NCI-H510A (cell line): ENCODE results near the gene IL23R.

Experiments used
- DNase-seq: peaks from one replicate; lab custom pipeline; 2025; lab: John Stamatoyannopoulos, UW

IL23R gene

DNA sequence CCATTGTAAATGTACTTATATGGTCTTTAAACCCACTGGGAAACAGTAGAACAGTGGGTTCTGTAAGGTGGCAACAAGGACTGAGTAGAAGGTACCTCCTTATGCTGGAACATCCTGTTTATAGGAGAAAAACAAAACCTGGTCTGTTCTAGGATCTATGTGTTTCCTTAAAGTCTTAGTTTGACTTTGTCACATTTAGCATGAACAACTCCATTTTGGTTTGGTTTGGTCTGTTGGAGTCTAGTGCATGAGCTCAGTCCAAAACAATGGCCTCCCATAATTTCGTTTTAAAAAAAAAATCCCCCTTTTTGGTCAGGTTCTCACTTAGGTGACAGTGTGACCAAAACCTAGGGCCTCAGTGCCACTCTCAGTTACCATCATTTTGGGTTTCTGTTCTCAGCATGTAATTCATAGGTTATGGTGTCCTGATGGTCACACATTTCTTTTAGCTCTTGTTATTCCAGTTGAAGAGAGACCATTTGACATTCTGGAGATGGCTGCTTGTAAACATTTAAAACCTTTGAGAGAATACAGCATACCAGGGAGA, 75.0 kb downstream of the IL23R start:
- DNase-seq = no peak

DNA sequence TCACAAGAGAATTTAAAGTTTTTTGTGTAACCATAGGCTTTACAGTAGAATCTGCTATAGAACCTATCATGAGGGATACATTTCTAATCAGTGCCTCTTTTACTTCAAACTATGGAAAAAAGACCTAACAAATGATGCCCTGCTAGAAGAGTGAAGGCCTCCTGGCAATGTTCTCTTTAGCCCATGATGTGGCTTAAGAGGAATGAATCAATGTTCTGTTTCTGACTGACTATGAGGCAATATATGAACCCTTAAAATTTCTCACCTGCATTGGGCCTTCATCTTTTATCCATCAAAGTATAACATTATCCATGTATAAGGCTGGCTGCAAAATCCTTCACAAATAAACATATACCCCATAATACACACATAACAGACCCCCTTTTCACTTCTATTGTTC, 75.8 kb downstream of the IL23R start:
- DNase-seq = no peak

GRCh38 chr1:67250051-67250653, 83.9 kb downstream of the IL23R start:
- no peak for DNase-seq

GRCh38 chr1:67256291-67257172, 90.3 kb downstream of the IL23R start:
- no peak for DNase-seq

DNA sequence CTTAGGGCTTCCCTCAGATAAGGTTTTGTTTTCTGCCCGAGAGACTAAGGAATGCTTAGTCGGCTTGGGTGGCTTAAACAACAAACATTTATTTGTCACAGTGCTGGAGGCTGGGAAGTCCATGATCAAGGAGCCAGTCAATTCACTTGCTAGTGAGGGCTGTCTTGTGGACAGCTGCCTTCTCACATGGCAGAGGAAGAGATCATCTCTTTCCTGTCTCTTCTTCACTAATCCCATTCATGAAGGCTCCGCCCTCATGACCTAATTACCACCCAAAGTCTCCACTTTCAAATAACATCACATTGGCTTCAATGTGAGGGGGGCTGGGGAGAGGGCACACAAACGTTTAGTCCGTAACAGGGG, 90.9 kb downstream of the IL23R start:
- no peak for DNase-seq

- DNase-seq = no peak
These were observed 95.4 kb downstream of the IL23R start for GRCh38 chr1:67261680-67262079.

DNA sequence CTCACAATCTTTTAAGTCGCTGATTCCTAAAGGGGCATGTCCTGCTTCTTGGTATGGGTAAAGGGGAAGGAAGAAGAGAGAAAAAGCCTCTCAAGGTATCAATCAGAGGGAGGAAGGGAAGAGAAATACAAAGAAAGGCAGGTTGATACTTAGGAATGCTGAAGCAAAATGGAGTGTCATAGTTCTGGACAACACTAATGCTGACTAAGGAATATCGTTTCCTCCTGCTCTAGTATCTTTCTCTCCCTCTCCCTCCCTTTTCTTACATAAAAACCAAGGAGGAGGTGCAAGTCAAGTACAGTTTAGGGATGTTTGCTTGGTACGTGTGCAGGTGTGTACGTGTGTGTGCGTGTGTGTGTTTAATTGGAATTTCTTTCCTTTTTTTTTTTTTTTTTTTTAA, 96.5 kb downstream of the IL23R start:
- no peak for DNase-seq

GRCh38 chr1:67264152-67264551, 97.9 kb downstream of the IL23R start:
- DNase-seq = no peak

GRCh38 chr1:67264899-67265298, 98.6 kb downstream of the IL23R start:
- no peak for DNase-seq

DNA sequence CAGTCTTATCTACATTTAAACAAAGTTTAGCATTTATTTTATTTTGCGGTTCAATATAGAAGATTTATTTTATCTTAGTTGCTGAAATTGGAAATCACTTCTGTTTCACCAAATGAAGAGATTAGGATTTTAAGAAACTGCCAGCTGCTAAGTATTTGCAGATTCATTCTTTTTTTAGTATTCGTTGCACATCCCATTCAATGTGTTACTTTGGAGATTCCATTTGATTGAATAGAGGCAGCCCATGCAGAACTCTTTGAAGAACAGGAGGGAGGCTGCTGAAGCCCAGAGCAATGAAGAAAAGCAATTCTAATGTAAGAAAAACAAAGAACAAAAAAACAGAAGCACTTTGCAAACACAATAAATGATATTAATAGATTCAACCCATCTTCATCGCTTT, 102.8 kb downstream of the IL23R start:
- DNase-seq = no peak

- no peak for DNase-seq
These were observed 104.3 kb downstream of the IL23R start for GRCh38 chr1:67270541-67270940.

DNA sequence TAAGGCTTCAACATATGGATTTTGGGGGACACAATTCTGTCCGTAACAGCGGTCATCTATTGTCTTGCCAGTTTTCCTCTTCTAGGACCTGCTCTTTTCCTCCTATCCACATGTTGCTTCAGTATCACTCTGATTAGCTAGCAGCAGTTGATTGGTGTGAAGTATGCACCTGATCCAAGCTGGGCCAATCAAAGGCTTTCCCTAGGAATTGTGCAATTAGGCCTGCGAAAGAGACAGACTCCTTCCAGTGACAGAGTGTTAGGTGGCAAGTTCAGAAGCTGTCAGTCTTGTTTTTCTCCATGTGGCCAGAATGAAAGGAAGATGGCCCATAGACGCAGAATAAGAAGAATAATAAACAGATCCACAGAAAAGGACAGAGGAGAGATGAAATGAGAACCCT, 107.3 kb downstream of the IL23R start:
- no peak for DNase-seq

GRCh38 chr1:67274623-67275325, 108.5 kb downstream of the IL23R start:
- no peak for DNase-seq

DNA sequence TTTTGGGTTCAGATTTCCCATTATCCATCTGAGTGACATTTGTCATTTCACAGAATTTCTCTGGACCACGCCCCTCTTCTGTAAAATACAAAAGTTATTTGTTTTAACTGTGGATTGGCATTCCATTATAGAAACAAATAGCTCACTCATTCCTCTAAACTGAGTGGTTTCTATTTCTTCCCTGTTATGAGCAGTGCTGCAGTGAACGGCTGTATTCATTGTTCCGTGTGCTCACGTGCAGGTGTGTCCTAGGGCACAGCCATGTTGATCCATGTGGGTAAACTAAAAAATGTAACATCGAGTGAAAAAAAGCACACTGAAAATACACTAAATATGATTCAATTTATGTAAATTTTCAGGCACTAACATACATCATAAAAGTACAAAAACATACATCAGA, 114.4 kb downstream of the IL23R start:
- DNase-seq = no peak

DNA sequence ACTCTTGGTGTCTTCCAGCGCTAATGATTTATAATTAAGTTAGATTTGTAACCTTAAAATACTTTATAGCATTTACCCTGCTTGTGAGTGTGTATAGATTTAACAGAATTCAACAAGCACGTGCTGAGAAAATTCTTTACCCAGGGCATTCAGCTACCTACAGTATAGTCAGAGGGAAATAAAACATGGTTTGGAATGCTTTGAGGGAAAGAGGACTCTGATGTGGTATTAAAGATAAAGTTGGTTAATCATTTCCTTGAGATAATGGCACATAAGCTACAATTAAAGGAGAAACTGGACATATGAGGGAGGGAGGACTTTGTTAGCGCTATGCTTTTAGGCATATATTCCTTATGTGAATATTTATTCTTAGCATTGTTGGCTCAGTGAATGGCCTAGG, 115.0 kb downstream of the IL23R start:
- DNase-seq = no peak

GRCh38 chr1:67285780-67286488, 119.7 kb downstream of the IL23R start:
- no peak for DNase-seq

DNA sequence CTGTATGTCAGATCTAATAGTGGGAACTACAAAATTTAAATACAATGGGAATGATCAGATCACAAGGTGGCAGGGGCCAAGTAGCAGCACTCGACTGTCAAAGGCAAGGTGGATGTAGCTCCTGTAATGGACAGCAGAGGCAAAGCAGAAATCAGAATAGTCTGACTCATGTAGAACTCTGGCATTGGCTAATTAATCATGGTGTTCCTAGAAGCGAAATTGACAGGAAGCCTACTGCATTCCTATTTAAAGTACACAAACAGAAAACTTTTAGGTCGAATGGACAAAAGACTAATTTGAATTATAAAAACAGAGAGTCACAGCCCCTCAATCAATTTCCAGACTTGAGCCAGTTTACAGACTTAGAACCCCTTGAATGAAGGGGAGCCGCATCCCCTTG, 124.0 kb downstream of the IL23R start:
- no peak for DNase-seq

DNA sequence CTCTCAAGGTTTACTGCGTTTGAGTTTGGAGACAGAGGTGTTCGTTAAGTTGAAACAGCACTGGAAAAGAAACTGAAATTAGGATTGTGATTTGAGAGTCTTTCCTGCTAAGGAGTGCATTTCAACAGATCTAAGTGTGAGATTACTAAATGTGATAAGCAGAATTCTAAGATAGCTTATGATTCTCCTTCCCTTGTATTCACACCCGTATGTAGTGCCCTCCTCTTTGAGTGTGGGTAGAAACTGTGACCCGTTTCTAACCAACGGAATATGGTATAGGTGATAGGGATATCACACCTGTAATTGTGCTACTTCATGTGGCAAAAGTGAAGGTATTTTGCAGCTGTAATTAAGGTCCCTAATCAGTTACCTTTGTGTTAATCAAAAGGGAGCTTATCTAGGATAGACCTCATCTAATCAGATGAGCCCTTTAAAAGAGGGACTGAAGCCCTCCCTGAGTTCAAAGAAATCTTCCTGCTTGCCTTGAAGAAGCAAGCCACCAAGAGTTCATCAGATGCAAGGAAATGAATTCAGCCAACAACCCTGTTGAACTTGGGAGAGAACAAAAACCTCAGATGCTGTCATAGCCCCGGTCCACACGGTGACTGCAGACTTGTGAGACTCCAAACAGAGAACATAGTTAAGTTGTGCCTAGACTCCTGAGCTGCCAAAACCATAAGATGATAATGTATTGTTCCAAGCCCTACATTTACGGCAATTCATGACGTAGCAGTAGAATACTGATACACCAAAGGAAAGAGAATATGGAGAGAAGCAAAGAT, 128.8 kb downstream of the IL23R start:
- DNase-seq = no peak

GRCh38 chr1:67298762-67299161, 132.5 kb downstream of the IL23R start:
- DNase-seq = no peak

DNA sequence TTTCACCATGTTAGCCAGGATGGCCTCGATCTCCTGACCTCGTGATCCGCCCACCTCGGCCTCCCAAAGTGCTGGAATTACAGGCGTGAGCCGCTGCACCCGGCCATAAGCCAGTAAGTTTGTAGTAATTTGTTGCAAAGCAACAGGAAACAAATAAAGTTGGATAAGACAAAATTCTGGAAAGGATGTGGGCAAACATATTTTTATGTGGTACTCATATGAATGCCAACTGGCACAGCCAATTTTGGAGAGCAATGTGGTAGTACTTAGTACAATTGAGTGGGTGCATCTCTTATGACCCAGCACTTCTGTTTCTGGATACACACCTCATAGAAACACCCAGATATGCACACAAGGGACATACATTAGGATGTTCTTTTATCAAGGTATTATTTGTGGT, 133.0 kb downstream of the IL23R start:
- no peak for DNase-seq

GRCh38 chr1:67300561-67300960, 134.3 kb downstream of the IL23R start:
- DNase-seq = no peak
